CD4-positive, CD25-positive, alpha-beta regulatory T cell (primary cell): Measurements from ENCODE around the gene DOCK8. TPM values are rescaled to one million over a fixed set of nuclear protein-coding genes. Genes with fewer than 3 reads are reported as not detected.
A peak's percentile ranks its signal among the peaks of the same experiment; 100 is the strongest.

ENCODE experiments used
- ATAC-seq, 2 donors: fragments of 150-1000 bp; cut with Tn5 transposase; one replicate each; pipeline ENCODE4 v1.10.0; 2021; ENCODE audit warnings: low read depth in 2 of 2, moderate number of reproducible peaks in 2 of 2, moderate library complexity in 1 of 2
- DNase-seq, 3 donors: peaks; one replicate each; pipeline versions ENCODE4 v3.0.0 to v3.0.0-alpha.2; 2012 to 2022; ENCODE audit warnings: mixed read lengths in 1 of 3
- H3K27ac ChIP-seq: one replicate; pipeline ENCODE4 v1.7.0; 2013; ENCODE audit warnings: mild to moderate bottlenecking, low read length; ENCODE audit not compliant: insufficient read depth, poor library complexity, severe bottlenecking
- H3K27me3 ChIP-seq: one replicate; pipeline ENCODE4 v1.7.0; 2013; ENCODE audit warnings: low read length; ENCODE audit not compliant: control insufficient read depth, insufficient read depth
- H3K36me3 ChIP-seq: one replicate; pipeline ENCODE4 v1.7.0; 2013; ENCODE audit warnings: mild to moderate bottlenecking, low read length, moderate library complexity; ENCODE audit not compliant: control insufficient read depth, insufficient read depth
- H3K4me1 ChIP-seq: 2 replicates; pipeline ENCODE4 v1.7.0; 2013; ENCODE audit warnings: mild to moderate bottlenecking, low read length; ENCODE audit not compliant: insufficient read depth, control insufficient read depth, poor library complexity, severe bottlenecking
- H3K4me3 ChIP-seq: one replicate; pipeline ENCODE4 v1.7.0; 2013; ENCODE audit warnings: low read depth, mild to moderate bottlenecking, low read length, moderate library complexity
- H3K9me3 ChIP-seq, 2 experiments: 1 replicate in 1 of 2; 2 replicates in 1 of 2; pipeline ENCODE4 v1.7.0; 2013; ENCODE audit warnings: low read length in 2 of 2, mild to moderate bottlenecking in 1 of 2, moderate library complexity in 1 of 2; ENCODE audit not compliant: control insufficient read depth in 2 of 2
- H3K27ac Mint-ChIP-seq, 3 donors: one replicate each; pipeline ENCODE4 v1.8.0; 2020 to 2022; ENCODE audit warnings: mild to moderate bottlenecking in 3 of 3, mixed read lengths in 3 of 3, moderate library complexity in 2 of 3
- H3K27me3 Mint-ChIP-seq: one replicate; pipeline ENCODE4 v1.8.0; 2022; ENCODE audit warnings: mild to moderate bottlenecking, mixed read lengths
- H3K36me3 Mint-ChIP-seq: one replicate; pipeline ENCODE4 v1.8.0; 2020; ENCODE audit warnings: mixed read lengths
- H3K4me1 Mint-ChIP-seq, 4 donors: one replicate each; pipeline ENCODE4 v1.8.0; 2020 to 2022; ENCODE audit warnings: mixed read lengths in 4 of 4, mild to moderate bottlenecking in 1 of 4
- H3K4me3 Mint-ChIP-seq, 4 donors: one replicate each; pipeline ENCODE4 v1.8.0; 2020 to 2022; ENCODE audit warnings: mild to moderate bottlenecking in 4 of 4, mixed read lengths in 4 of 4, moderate library complexity in 3 of 4
- H3K9me3 Mint-ChIP-seq, 7 donors: one replicate each; pipeline ENCODE4 v1.8.0; 2020 to 2022; ENCODE audit warnings: mixed read lengths in 7 of 7, mild to moderate bottlenecking in 3 of 7, moderate library complexity in 2 of 7
- polyA plus RNA-seq, 4 donors: library from polyadenylated mRNA; unstranded; fragments of 300-500 nt; fragmentation: Illumina TruSeq; gene quantifications; one replicate each; pipeline ENCODE4 v1.2.3, GENCODE V29; 2021
- total RNA-seq: library from RNA; stranded (reverse); gene quantifications from one replicate; pipeline ENCODE4 v1.2.3, GENCODE V29; 2022

Gene DOCK8
- total and polyA plus RNA-seq, 5 donors from 2014 or later: 51.8 to 219 (median 54.4) TPM

GRCh38 chr9:392077-392804, 177.6 kb downstream of the DOCK8 start:
- peaks cover 37% of the 10 kb centered on the region for H3K36me3 Mint-ChIP-seq
- no peaks in the 10 kb centered on the region for H3K27me3 ChIP-seq
- no peak overlapping the region for H3K4me3 ChIP-seq
- DNase-seq: no peak
- peak overlapping the region; percentile 29 to 71 (median 42) for H3K27ac Mint-ChIP-seq
- ATAC-seq: no peak
- no peak overlapping the region for H3K27ac ChIP-seq
- H3K4me1 Mint-ChIP-seq: peaks cover 0 to 8% (median 2%) of the 10 kb centered on the region in 4 donors
- no peaks in the 10 kb centered on the region for H3K4me1 ChIP-seq
- no peaks in the 10 kb centered on the region for H3K9me3 Mint-ChIP-seq
- no peaks in the 10 kb centered on the region for H3K9me3 ChIP-seq
- H3K4me3 Mint-ChIP-seq: no peak overlapping the region
- H3K27me3 Mint-ChIP-seq: no peaks in the 10 kb centered on the region
- H3K36me3 ChIP-seq: peaks cover 99% of the 10 kb centered on the region

GRCh38 chr9:394347-395052, 179.8 kb downstream of the DOCK8 start:
- no peaks in the 10 kb centered on the region for H3K9me3 Mint-ChIP-seq
- H3K4me3 ChIP-seq: no peak overlapping the region
- peak overlapping the region; percentile 34 to 79 (median 68) for H3K27ac Mint-ChIP-seq
- no peaks in the 10 kb centered on the region for H3K9me3 ChIP-seq
- no peaks in the 10 kb centered on the region for H3K27me3 Mint-ChIP-seq
- H3K27me3 ChIP-seq: no peaks in the 10 kb centered on the region
- H3K36me3 Mint-ChIP-seq: peaks cover 50% of the 10 kb centered on the region
- peaks cover 98% of the 10 kb centered on the region for H3K36me3 ChIP-seq
- peaks cover 0 to 8% (median 2%) of the 10 kb centered on the region in 4 donors for H3K4me1 Mint-ChIP-seq
- no peak for DNase-seq
- no peak overlapping the region for H3K27ac ChIP-seq
- H3K4me1 ChIP-seq: no peaks in the 10 kb centered on the region
- H3K4me3 Mint-ChIP-seq: no peak overlapping the region
- no peak for ATAC-seq

GRCh38 chr9:396396-396795, 181.7 kb downstream of the DOCK8 start:
- no peak for DNase-seq
- H3K4me1 ChIP-seq: no peaks in the 10 kb centered on the region
- no peak overlapping the region for H3K27ac ChIP-seq
- H3K4me3 Mint-ChIP-seq: no peak overlapping the region
- no peaks in the 10 kb centered on the region for H3K27me3 Mint-ChIP-seq
- H3K4me3 ChIP-seq: no peak overlapping the region
- H3K36me3 Mint-ChIP-seq: peaks cover 45% of the 10 kb centered on the region
- no peak for ATAC-seq
- H3K27me3 ChIP-seq: no peaks in the 10 kb centered on the region
- H3K27ac Mint-ChIP-seq: peak overlapping the region in 1 of 3 donors; percentile 23
- peaks cover 0 to 2% (median 0%) of the 10 kb centered on the region in 7 donors for H3K9me3 Mint-ChIP-seq
- peaks cover 0 to 3% (median under 1%) of the 10 kb centered on the region in 4 donors for H3K4me1 Mint-ChIP-seq
- H3K36me3 ChIP-seq: peaks cover 97% of the 10 kb centered on the region
- no peaks in the 10 kb centered on the region for H3K9me3 ChIP-seq

GRCh38 chr9:398085-398484, 183.4 kb downstream of the DOCK8 start:
- Histone ChIP-seq H3K27me3 (no peaks in the 10 kb centered on the region), H3K4me3 (no peak overlapping the region), H3K36me3 (peaks cover 98% of the 10 kb centered on the region), H3K27ac (no peak overlapping the region), H3K9me3 (no peaks in the 10 kb centered on the region), H3K4me1 (no peaks in the 10 kb centered on the region)
- Mint-ChIP-seq H3K27ac (no peak overlapping the region), H3K4me3 (no peak overlapping the region), H3K4me1 (peaks cover 0 to 5% (median 1%) of the 10 kb centered on the region in 4 donors), H3K27me3 (no peaks in the 10 kb centered on the region), H3K36me3 (peaks cover 53% of the 10 kb centered on the region), H3K9me3 (peaks cover 0 to 2% (median 0%) of the 10 kb centered on the region in 7 donors)
- DNase-seq (no peak), ATAC-seq (no peak)

GRCh38 chr9:401223-401622, 186.6 kb downstream of the DOCK8 start:
- ATAC-seq: no peak

GRCh38 chr9:404234-404633, 189.6 kb downstream of the DOCK8 start:
- peak overlapping the region in 1 of 3 donors; percentile 59 for H3K27ac Mint-ChIP-seq
- H3K36me3 Mint-ChIP-seq: peaks cover 78% of the 10 kb centered on the region

More at GRCh38 chr9:401223-401622, 186.6 kb downstream of the DOCK8 start:
- Mint-ChIP-seq H3K4me3 (no peak overlapping the region), H3K9me3 (peaks cover 0 to 2% (median 0%) of the 10 kb centered on the region in 7 donors), H3K36me3 (peaks cover 63% of the 10 kb centered on the region), H3K27me3 (no peaks in the 10 kb centered on the region), H3K27ac (no peak overlapping the region), H3K4me1 (peaks cover 0 to 5% (median under 1%) of the 10 kb centered on the region in 4 donors)
- DNase-seq: no peak
- Histone ChIP-seq H3K27me3 (no peaks in the 10 kb centered on the region), H3K36me3 (peaks cover 96% of the 10 kb centered on the region), H3K4me3 (no peak overlapping the region), H3K27ac (no peak overlapping the region), H3K4me1 (no peaks in the 10 kb centered on the region), H3K9me3 (no peaks in the 10 kb centered on the region)

GRCh38 chr9:405341-405740, 190.7 kb downstream of the DOCK8 start:
- Mint-ChIP-seq H3K4me3 (no peak overlapping the region), H3K9me3 (peaks cover 0 to 2% (median 0%) of the 10 kb centered on the region in 7 donors), H3K27me3 (no peaks in the 10 kb centered on the region), H3K4me1 (peaks cover 0 to 5% (median under 1%) of the 10 kb centered on the region in 4 donors), H3K27ac (no peak overlapping the region), H3K36me3 (peaks cover 78% of the 10 kb centered on the region)
- no peak for DNase-seq
- no peaks in the 10 kb centered on the region for H3K27me3 ChIP-seq
- no peaks in the 10 kb centered on the region for H3K4me1 ChIP-seq
- H3K27ac ChIP-seq: no peak overlapping the region
- no peaks in the 10 kb centered on the region for H3K9me3 ChIP-seq
- H3K4me3 ChIP-seq: no peak overlapping the region
- H3K36me3 ChIP-seq: peaks cover 98% of the 10 kb centered on the region
- ATAC-seq: no peak

More at GRCh38 chr9:404234-404633, 189.6 kb downstream of the DOCK8 start:
- Histone ChIP-seq H3K36me3 (peaks cover 97% of the 10 kb centered on the region), H3K4me3 (no peak overlapping the region), H3K27me3 (no peaks in the 10 kb centered on the region), H3K9me3 (no peaks in the 10 kb centered on the region), H3K4me1 (no peaks in the 10 kb centered on the region), H3K27ac (no peak overlapping the region)
- no peaks in the 10 kb centered on the region for H3K27me3 Mint-ChIP-seq
- peaks cover 0 to 4% (median 0%) of the 10 kb centered on the region in 7 donors for H3K9me3 Mint-ChIP-seq
- DNase-seq: no peak
- no peak for ATAC-seq
- no peak overlapping the region for H3K4me3 Mint-ChIP-seq
- H3K4me1 Mint-ChIP-seq: peaks cover 0 to 5% (median under 1%) of the 10 kb centered on the region in 4 donors
